HG03159 (cell line): ENCODE measurements around the gene MINAR1.

Experiments
- ATAC-seq: cut with Tn5 transposase; IDR thresholded peaks from one replicate; pipeline ENCODE4 v1.9.1; 2021; ENCODE audit warnings: mild to moderate bottlenecking, moderate library complexity; ENCODE audit not compliant: unreplicated experiment

The MINAR1 gene

GRCh38 chr15:79463043-79463780 lies 31.1 kb downstream of the MINAR1 start:
- ATAC-seq: no peak

- no peak for ATAC-seq
Observed at GRCh38 chr15:79463781-79464270, 31.7 kb downstream of the MINAR1 start.

GRCh38 chr15:79466488-79466887 lies 34.4 kb downstream of the MINAR1 start:
- ATAC-seq: no peak

DNA sequence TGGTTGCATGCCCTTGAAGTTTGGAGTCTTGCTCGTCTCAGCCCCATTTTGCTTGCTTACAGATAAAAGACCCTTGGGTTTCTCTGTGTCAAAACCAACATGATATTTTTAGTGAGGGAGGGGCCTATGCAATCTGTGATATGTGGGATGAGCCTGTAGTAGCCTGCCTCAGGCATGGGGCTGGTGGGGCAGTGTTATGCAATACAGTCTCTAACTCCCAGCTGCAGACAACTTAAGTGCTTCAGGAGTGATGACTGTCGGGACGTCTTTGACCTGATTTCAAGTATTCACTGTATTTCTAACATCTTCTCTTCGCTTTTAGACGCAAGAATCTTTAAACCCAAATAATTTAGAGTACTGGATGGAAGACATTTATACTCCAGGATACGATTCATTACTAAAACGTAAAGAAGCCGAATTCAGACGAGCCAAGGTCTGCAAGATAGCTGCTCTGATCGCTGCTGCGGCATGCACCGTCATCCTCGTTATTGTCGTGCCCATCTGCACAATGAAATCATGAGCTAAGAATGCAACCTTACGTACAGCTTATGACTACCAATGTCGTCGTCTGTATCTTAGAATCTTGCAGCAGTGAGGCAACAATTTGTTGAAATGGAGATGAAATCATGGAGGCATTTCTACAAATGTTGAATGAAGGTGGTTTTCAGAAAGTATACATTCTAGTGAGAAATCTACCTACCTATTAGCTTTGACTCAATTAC lies 35.9 kb downstream of the MINAR1 start:
- no peak for ATAC-seq

- ATAC-seq: no peak
Observed at GRCh38 chr15:79472446-79472845, 40.3 kb downstream of the MINAR1 start.

- ATAC-seq: no peak
Observed at GRCh38 chr15:79474252-79474651, 42.1 kb downstream of the MINAR1 start.

- no peak for ATAC-seq
Observed at GRCh38 chr15:79475306-79475705, 43.2 kb downstream of the MINAR1 start.

GRCh38 chr15:79478108-79478507 lies 46.0 kb downstream of the MINAR1 start:
- no peak for ATAC-seq

DNA sequence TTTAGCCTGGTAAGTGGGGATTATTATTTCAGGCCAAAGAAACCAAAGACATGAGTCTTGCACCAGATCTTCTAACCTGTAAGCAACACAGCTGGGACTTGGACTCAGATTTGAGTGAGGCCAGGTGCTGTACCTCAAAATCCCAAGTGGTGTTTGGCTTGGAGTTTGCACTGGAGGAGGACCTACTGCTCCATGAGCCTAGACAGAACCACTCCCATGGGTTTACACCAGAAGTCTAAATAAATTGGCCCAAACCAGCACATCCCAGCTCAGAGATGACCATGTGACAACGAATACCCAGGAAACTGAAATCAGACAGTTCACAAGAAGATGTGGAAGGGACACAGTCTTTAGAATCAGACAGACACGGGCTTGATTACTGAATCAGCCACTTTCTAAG lies 47.5 kb downstream of the MINAR1 start:
- no peak for ATAC-seq

DNA sequence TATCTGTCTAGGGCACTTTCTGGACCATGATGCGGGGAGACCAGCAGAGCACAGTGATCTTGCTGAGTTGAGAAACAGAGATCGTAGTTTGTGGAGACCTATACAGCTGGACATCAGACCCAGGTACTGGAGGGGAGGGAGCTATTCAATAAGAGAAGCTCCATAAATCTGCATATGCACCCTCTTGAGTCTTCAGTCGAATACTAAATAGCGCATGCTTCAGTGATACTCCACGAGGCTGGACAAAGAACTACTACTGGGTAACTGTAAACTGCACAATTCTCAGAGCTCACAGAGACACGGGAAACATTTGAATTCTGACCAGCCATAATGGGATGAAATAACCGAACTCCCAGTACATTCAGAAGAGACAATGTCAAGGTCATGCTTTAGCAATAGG lies 49.7 kb downstream of the MINAR1 start:
- no peak for ATAC-seq
